8988T (cell line): ENCODE results near the gene SIVA1.
"Not testable (repeated sequence)": the region's sequence is repeated elsewhere in the genome, so short reads cannot be mapped to it uniquely, and the experiment has no call there.

Experiments used
- DNase-seq: peaks from one replicate; pipeline ENCODE4 v3.0.0; 2011

The SIVA1 gene

GRCh38 chr14:104735830-104736642 lies 16.9 kb upstream of the SIVA1 start:
- no peak for DNase-seq

GRCh38 chr14:104738375-104739019 lies 14.4 kb upstream of the SIVA1 start:
- no peak for DNase-seq

DNA sequence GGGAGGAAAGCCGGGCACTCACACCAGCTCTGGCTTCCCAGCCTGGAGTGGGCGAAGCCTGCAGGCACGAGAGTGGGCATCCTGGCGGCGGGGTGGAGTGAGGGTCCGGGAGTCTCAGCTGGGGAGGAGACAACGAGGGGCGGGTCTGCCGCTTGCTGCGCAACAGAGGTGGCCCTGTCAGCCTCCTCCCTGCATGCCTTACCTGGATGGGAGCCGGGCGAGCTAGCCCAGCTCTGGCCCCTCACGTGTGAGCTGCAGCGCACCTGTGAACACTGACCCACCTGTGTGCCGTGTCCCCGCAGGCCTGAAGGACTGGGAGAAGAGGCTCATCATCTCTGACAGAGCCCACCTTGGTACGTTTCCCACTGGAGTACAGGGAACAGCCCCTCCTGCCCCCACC lies 13.9 kb upstream of the SIVA1 start:
- no peak for DNase-seq

DNA sequence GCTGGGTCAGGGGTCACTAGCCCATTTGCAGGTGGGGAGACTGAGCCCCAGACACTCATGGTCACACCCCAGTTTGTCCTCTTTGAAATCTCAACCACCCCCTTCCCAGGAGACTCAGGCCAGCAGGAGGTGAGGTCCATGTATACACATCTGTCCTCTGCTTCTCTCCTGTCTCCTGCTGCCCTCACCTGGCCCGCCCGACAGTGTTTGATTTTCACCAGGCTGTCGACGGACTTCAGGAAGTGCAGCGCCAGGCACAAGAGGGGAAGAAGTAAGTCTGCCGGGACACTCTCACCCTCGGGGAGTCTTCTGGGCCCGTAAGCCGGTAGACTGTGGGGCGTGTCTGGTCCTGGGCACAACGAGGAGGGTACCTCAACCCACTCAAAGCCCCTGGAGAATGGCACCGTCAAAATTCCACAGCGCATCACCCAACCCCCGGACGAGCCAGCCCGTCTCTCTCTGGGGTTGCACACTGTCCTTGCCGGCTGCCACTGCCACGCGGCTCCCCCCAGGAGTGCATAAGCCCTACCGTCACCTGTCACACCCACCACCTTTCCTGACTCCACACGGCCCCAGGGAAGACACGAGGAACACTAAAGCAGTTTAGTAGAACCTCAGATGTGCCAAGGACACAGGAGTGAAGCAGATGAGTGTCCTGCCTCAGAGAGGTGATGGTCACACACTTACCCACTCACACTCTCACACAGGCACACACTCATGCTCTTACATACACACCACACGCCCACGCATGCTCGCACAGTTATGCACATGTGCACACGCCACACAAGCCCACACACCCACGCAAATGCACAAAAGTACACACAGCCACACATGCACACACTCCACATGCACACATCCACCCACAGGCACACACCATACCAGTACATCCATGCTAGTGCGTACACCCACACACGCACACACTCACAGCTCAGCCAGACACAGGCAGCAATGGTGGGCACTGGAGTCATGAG lies 13.1 kb upstream of the SIVA1 start:
- no peak for DNase-seq

DNA sequence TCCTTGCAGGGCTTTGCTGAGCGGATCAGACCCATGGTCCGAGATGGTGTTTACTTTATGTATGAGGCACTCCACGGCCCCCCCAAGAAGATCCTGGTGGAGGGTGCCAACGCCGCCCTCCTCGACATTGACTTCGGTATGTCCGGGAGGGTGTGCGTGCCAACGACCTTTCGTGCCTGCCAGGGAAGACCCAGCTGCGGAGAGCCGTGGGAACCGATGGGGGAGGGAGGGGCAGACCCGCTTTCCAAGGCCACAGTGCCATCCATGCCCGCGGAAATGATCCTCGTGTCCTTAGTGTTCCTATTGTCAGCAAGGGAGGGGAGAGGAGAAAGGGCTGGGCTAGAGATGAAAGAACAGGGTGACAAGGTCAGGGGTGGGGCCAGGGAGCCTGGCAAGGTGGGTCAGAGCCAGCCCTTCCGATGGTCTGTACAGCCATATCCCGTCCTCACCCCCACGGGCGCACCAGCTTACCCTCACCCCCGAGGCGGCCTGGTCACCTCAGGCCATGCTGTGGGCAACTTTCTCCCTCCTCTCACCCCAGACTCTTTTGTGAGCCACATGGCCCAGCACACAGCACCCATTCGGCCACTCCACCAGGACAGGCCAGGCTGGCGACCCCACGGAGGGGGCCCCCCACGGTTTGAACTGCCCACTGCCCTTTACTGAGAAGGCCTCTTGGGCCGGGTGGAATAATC lies 11.7 kb upstream of the SIVA1 start:
- no peak for DNase-seq

DNA sequence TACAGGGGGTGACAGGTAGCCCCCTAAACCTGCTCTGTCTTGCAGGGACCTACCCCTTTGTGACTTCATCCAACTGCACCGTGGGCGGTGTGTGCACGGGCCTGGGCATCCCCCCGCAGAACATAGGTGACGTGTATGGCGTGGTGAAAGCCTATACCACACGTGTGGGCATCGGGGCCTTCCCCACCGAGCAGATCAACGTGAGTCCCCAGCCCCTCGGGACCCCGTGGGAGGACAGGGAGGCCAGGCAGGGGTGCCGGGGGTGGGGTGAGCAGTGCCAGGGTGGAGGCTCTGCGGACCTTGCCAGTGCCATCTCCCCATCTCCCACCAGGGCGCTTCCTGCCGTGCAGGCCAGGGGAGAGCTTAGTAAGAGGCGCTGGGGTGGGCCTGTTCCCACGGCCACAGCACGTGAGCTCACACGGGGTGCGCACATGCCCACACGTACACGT lies 11.1 kb upstream of the SIVA1 start:
- DNase-seq = no peak

DNA sequence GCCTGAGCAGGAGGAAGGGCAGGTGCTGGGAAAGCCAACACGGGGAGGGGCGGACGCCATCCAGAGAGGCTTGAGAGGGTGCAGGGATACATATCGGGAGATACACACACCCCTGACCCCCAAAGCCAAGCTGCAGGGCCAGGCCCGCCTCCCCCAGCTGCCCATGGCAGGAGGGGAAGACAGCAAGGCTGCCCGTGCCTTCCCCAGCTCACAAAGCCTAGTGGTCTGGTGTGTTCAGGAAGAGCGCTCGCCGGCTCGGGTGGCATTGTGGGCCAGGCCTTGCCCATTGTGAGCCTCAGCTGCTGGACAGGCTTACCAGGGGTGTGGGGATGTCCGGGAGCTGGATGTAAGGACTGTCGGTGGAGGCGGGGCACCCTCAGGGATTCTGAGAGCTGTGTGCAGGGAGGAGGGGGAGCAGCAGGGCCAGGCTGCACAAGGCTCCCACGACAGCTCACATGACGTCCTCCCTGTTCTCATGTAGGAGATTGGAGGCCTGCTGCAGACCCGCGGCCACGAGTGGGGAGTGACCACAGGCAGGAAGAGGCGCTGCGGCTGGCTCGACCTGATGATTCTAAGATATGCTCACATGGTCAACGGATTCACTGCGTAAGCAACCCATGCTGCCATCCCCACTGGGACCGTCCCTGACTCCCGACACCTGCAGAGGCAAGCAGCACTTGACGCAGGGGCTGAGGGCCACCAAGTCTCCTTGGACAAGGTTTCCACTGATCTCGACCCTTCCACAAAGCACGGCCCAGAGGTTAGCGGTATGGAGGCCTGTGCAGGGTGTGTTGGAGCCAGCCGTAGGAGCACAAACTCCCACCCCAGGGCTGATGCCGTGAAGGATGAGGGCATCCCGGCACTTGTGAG lies 10.1 kb upstream of the SIVA1 start:
- DNase-seq = no peak

- no peak for DNase-seq
Measured at GRCh38 chr14:104743461-104744380, 9.2 kb upstream of the SIVA1 start.

DNA sequence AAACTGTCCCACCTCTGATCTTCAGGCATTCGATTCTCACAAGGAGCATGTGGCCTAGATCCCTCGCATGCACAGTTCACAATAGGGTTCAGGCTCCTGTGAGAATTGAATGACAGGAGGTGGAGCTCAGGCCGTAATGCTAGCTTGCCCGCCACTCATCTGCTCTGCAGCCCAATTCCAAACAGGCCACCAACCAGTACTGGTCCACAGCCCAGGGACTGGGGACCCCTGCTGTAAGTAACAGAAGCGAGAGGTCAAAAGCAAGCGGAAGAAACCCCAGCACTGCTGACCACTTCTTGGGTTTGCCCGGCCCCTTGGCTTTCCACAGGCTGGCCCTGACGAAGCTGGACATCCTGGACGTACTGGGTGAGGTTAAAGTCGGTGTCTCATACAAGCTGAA lies 8.5 kb upstream of the SIVA1 start:
- no peak for DNase-seq

GRCh38 chr14:104745431-104745830 lies 7.5 kb upstream of the SIVA1 start:
- no peak for DNase-seq

DNA sequence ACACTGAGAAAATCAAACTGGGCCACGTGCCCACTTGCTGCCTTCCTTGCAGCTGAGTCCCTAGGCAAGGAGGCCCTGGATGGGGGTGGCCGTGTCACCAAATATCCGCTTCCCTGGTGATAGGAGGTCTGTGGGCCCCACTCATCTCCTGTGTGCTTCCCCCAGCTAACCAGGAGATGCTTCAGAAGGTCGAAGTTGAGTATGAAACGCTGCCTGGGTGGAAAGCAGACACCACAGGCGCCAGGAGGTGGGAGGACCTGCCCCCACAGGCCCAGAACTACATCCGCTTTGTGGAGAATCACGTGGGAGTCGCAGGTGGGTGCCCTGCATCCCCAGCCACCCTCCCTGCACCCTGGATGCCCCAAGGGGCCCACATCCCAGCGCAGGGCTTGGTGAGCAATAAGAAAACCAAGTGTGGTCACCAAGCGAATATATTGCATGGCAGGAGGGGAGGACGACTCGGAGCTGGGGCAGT lies 6.8 kb upstream of the SIVA1 start:
- DNase-seq = no peak

- DNase-seq = no peak
Measured at GRCh38 chr14:104746934-104747481, 5.9 kb upstream of the SIVA1 start.

DNA sequence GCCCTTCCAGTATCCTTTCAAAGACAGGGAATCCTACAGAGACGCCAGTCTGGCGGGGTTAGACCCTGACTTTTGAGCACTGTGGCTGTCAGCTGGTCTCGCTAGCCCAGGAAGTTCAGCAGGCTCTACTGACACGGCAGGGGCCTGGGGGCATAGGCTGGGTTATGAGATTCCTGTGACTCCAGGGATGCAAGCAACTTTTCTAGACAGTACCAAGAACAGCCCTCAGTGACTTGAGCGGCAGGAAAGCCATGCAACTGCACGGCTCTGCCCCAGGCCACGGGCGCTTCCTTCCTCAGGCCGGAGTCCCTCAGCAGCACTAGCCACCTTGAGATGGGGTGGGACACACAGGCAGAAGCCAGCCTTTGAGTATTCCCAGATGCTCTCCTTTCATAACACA lies 5.1 kb upstream of the SIVA1 start:
- DNase-seq = no peak

GRCh38 chr14:104749111-104749649 lies 3.8 kb upstream of the SIVA1 start:
- no peak for DNase-seq

DNA sequence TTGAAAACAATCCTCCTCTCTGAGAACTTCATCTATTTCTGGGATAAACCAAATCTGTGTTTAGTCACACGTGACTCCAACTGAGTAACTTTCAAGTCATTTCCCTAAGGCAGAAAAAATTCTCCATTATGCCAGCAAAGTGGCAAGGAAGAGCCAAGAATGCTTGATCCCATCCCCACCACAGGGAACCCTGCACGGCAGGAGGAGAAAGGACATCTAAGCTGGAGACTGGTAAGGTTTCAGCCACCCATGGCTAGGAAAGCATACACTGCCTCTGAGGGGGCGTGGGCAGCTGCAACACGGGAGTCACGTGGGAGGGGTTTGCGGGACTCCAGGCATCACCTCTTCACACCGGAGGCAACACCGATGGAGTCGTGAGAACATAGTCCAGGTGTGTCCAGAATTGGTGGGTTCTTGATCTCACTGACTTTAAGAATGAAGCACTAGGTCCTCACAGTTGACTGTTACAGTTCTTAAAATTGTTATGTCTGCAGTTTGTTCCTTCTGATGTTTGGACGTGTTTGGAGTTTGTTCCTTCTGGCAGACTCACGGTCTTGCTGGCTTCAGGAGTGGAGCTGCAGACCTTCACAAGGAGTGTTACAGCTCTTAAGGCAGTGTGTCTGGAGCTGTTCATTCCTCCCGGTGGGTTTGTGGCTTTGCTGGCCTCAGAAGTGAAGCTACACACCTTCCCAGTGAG lies 2.7 kb upstream of the SIVA1 start:
- no peak for DNase-seq

GRCh38 chr14:104750753-104751057 lies 2.2 kb upstream of the SIVA1 start:
- not testable (repeated sequence) for DNase-seq

DNA sequence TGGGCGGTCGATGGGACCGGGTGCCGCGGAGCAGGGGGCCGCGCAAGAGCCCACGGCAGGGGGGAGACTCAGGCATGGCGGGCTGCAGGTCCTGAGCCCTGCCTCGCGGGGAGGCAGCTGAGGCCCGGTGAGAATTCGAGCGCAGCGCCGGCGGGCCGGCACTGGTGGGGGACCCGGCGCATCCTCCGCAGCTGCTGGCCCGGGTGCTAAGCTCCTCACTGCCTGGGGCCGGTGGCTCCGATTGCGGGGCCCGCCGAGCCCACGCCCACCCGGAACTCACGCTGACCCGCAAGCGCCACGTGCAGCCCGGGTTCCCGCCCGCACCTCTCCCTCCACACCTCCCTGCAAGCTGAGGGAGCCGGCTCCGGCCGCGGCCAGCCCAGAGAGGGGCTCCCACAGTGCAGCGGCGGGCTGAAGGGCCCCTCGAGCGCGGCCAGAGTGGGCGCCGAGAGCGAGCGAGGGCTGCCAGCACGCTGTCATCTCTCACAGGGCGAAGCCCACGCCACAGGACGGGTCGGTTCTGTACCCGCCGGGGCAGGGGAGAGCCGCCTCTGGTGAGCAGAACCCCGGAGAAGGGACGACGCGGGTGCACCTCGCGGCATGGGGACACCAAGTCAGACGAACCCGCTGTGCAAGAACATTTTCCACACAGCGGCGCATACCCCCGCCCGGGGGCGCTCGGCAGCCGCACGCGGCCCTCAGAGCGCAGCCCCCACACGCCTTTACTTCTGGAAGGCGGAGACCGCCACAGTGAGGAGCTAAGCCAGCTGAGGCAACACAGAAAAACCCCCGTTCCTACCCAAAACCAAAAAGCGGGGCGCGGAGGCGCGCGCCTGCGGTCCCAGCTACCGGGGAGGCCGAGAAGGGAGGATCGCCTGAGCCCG lies 1.2 kb upstream of the SIVA1 start:
- DNase-seq = no peak

DNA sequence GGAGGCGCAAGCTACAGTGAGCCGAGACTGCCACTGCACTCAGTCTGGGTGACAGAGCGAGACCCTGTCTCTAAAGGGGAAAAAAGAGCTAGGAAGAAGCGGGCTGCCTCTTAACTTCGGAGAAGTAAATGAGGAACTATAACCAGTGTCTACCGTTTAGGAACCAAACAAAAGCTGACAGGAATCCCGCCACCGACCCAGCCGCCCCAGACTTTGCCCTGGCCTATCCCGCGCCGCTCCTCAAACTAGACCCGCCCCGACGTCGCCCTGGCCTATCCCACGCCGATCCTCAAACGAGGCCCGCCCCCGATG lies 568 bp upstream of the SIVA1 start:
- DNase-seq = peak; percentile 96
